HEK293 (cell line): ENCODE data around the gene NARS2.
A peak's percentile ranks its signal among the peaks of the same experiment; 100 is the strongest.

Experiments
- CTCF ChIA-PET: fragments of 350-600 bp; formaldehyde crosslinking; extraction: SDS; loops from one replicate; lab custom pipeline; 2021; ENCODE audit warnings: antibody characterized with exemption; lab: Yijun Ruan, JAX
- POLR2A ChIA-PET: fragments of 300-600 bp; formaldehyde crosslinking; extraction: SDS; loops from one replicate; lab custom pipeline; 2020; ENCODE audit warnings: antibody characterized with exemption, inconsistent platforms; lab: Yijun Ruan, JAX
- H3K27ac ChIP-seq: fragments of 200-500 bp; sonication (Bioruptor generic); 2 replicates; pipeline ENCODE4 v1.5.1; 2014; ENCODE audit warnings: low read depth, low read length, control low read depth, inconsistent platforms; ENCODE audit errors: extremely low read depth
- H3K36me3 ChIP-seq, 2 experiments: fragments of 200-500 bp in 1 of 2; sonication (Bioruptor generic) in 1 of 2; 1 replicate in 1 of 2; 2 replicates in 1 of 2; pipeline ENCODE4 v1.5.1; 2014 to 2017; ENCODE audit warnings: inconsistent platforms in 2 of 2, low read length in 2 of 2; ENCODE audit not compliant: control insufficient read depth in 2 of 2, insufficient read depth in 1 of 2
- H3K4me1 ChIP-seq: fragments of 200-500 bp; sonication (Bioruptor generic); 2 replicates; pipeline ENCODE4 v1.5.1; 2014; ENCODE audit warnings: mild to moderate bottlenecking, low read length, inconsistent platforms; ENCODE audit not compliant: control insufficient read depth, insufficient read depth
- H3K4me3 ChIP-seq: 2 replicates; pipeline ENCODE4 v1.5.1; 2011; ENCODE audit warnings: low read depth, mild to moderate bottlenecking, control low read depth, low read length, moderate library complexity
- H3K9me3 ChIP-seq: fragments of 200-500 bp; sonication (Bioruptor generic); 2 replicates; pipeline ENCODE4 v1.5.1; 2014; ENCODE audit warnings: low read depth, low read length, inconsistent platforms; ENCODE audit not compliant: control insufficient read depth, insufficient read depth
- FEZF1 ChIP-seq: fragments of 450-650 bp; formaldehyde crosslinking; IDR thresholded peaks from 2 replicates; pipeline ENCODE4 v1.5.1; 2016; ENCODE audit warnings: missing biosample characterization, missing genetic modification characterization
- IKZF3 ChIP-seq: fragments of 450-650 bp; IDR thresholded peaks from 2 replicates; pipeline ENCODE4 v1.5.0; 2018; ENCODE audit warnings: missing biosample characterization, mild to moderate bottlenecking, missing genetic modification characterization, moderate library complexity
- KLF10 ChIP-seq: fragments of 450-650 bp; IDR thresholded peaks from 2 replicates; pipeline ENCODE4 v1.5.1; 2018; ENCODE audit warnings: missing biosample characterization, mild to moderate bottlenecking, missing genetic modification characterization
- PRDM1 ChIP-seq: fragments of 450-650 bp; formaldehyde crosslinking; IDR thresholded peaks from 2 replicates; pipeline ENCODE4; 2016; ENCODE audit warnings: missing biosample characterization, missing genetic modification characterization
- SP7 ChIP-seq: fragments of 450-650 bp; formaldehyde crosslinking; IDR thresholded peaks from 2 replicates; pipeline ENCODE4 v1.5.1; 2016; ENCODE audit warnings: missing biosample characterization, missing genetic modification characterization
- YY2 ChIP-seq: fragments of 450-650 bp; formaldehyde crosslinking; IDR thresholded peaks from 2 replicates; pipeline ENCODE4 v1.5.1; 2016; ENCODE audit warnings: missing biosample characterization, missing genetic modification characterization
- ZBTB44 ChIP-seq: fragments of 450-650 bp; IDR thresholded peaks from 2 replicates; pipeline ENCODE4 v1.5.1; 2018; ENCODE audit warnings: missing biosample characterization, mild to moderate bottlenecking, missing genetic modification characterization
- ZFP69B ChIP-seq: fragments of 450-650 bp; formaldehyde crosslinking; IDR thresholded peaks from 2 replicates; pipeline ENCODE4 v1.5.1; 2016; ENCODE audit warnings: missing biosample characterization, missing genetic modification characterization
- ZNF10 ChIP-seq: fragments of 450-650 bp; formaldehyde crosslinking; IDR thresholded peaks from 2 replicates; pipeline ENCODE4 v1.5.1; 2017; ENCODE audit warnings: missing biosample characterization, missing genetic modification characterization
- ZNF138 ChIP-seq: fragments of 450-650 bp; formaldehyde crosslinking; IDR thresholded peaks from 2 replicates; pipeline ENCODE4 v1.5.1; 2016; ENCODE audit warnings: missing biosample characterization, missing genetic modification characterization, borderline replicate concordance
- ZNF140 ChIP-seq: fragments of 450-650 bp; formaldehyde crosslinking; IDR thresholded peaks from 2 replicates; pipeline ENCODE4 v1.5.1; 2016; ENCODE audit warnings: missing biosample characterization, missing genetic modification characterization
- ZNF174 ChIP-seq: fragments of 450-650 bp; formaldehyde crosslinking; IDR thresholded peaks from 2 replicates; pipeline ENCODE4 v1.5.0; 2017; ENCODE audit warnings: missing biosample characterization, mild to moderate bottlenecking, missing genetic modification characterization
- ZNF175 ChIP-seq: fragments of 450-650 bp; formaldehyde crosslinking; IDR thresholded peaks from 2 replicates; pipeline ENCODE4 v1.5.1; 2016; ENCODE audit warnings: missing biosample characterization, missing genetic modification characterization
- ZNF266 ChIP-seq: fragments of 450-650 bp; formaldehyde crosslinking; IDR thresholded peaks from 2 replicates; pipeline ENCODE4 v1.5.1; 2016; ENCODE audit warnings: missing biosample characterization, missing genetic modification characterization, low read depth
- ZNF274 ChIP-seq, 2 experiments: fragments of 200-500 bp in 1 of 2; fragments of 450-650 bp in 1 of 2; sonication (Bioruptor generic) in 1 of 2; formaldehyde crosslinking in 1 of 2; IDR thresholded peaks; 2 replicates each; pipeline versions ENCODE4 v1.5.1 to v1.6.1; 2014 to 2016; ENCODE audit warnings: borderline replicate concordance in 1 of 2, inconsistent platforms in 1 of 2, low read length in 1 of 2, missing biosample characterization in 1 of 2, missing genetic modification characterization in 1 of 2
- ZNF292 ChIP-seq: fragments of 450-650 bp; formaldehyde crosslinking; IDR thresholded peaks from 2 replicates; pipeline ENCODE4 v1.5.1; 2016; ENCODE audit warnings: low read depth, missing biosample characterization, missing genetic modification characterization, borderline replicate concordance
- ZNF354C ChIP-seq: fragments of 450-650 bp; formaldehyde crosslinking; IDR thresholded peaks from 2 replicates; pipeline ENCODE4 v1.5.1; 2016; ENCODE audit warnings: missing biosample characterization, missing genetic modification characterization, low read depth, borderline replicate concordance
- ZNF514 ChIP-seq: fragments of 450-650 bp; formaldehyde crosslinking; IDR thresholded peaks from 2 replicates; pipeline ENCODE4 v1.5.1; 2016; ENCODE audit warnings: missing biosample characterization, missing genetic modification characterization
- ZNF521 ChIP-seq: fragments of 450-650 bp; formaldehyde crosslinking; IDR thresholded peaks from 2 replicates; pipeline ENCODE4 v1.5.1; 2017; ENCODE audit warnings: missing biosample characterization, mild to moderate bottlenecking, missing genetic modification characterization
- ZNF600 ChIP-seq: fragments of 450-650 bp; formaldehyde crosslinking; IDR thresholded peaks from 2 replicates; pipeline ENCODE4 v1.5.1; 2016; ENCODE audit warnings: missing biosample characterization, missing genetic modification characterization
- ZNF654 ChIP-seq: fragments of 450-650 bp; formaldehyde crosslinking; IDR thresholded peaks from 2 replicates; pipeline ENCODE4 v1.5.1; 2016; ENCODE audit warnings: low read depth, missing biosample characterization, missing genetic modification characterization
- ZNF658 ChIP-seq: fragments of 450-650 bp; formaldehyde crosslinking; IDR thresholded peaks from 2 replicates; pipeline ENCODE4; 2016; ENCODE audit warnings: missing biosample characterization, missing genetic modification characterization
- ZNF747 ChIP-seq: fragments of 450-650 bp; formaldehyde crosslinking; IDR thresholded peaks from 2 replicates; pipeline ENCODE4 v1.5.1; 2016; ENCODE audit warnings: missing biosample characterization, missing genetic modification characterization
- ZNF76 ChIP-seq: fragments of 450-650 bp; formaldehyde crosslinking; IDR thresholded peaks from 2 replicates; pipeline ENCODE4; 2016; ENCODE audit warnings: low read depth, missing biosample characterization, missing genetic modification characterization, borderline replicate concordance
- ZNF791 ChIP-seq: fragments of 450-650 bp; formaldehyde crosslinking; IDR thresholded peaks from 2 replicates; pipeline ENCODE4 v1.5.1; 2016; ENCODE audit warnings: missing biosample characterization, missing genetic modification characterization
- TF ChIP-seq, protein P1 (sequence below): fragments of 450-650 bp; formaldehyde crosslinking; conservative IDR thresholded peaks from 2 replicates; pipeline ENCODE4 v1.5.1; 2016; ENCODE audit warnings: low read depth, missing biosample characterization, missing genetic modification characterization
- TF ChIP-seq, protein P2 (sequence below): fragments of 450-650 bp; formaldehyde crosslinking; IDR thresholded peaks from 2 replicates; pipeline ENCODE4 v1.5.1; 2016; ENCODE audit warnings: missing biosample characterization, missing genetic modification characterization
- TF ChIP-seq, protein P3 (sequence below): fragments of 450-650 bp; formaldehyde crosslinking; IDR thresholded peaks from 2 replicates; pipeline ENCODE4 v1.5.1; 2016; ENCODE audit warnings: missing biosample characterization, missing genetic modification characterization, low read depth
- TF ChIP-seq, protein P4 (sequence below): fragments of 450-650 bp; formaldehyde crosslinking; IDR thresholded peaks from 2 replicates; pipeline ENCODE4 v1.5.1; 2017; ENCODE audit warnings: missing biosample characterization, missing genetic modification characterization

The NARS2 gene

GRCh38 chr11:78420255-78420764, 154.4 kb downstream of the NARS2 start (continued):
- TF ChIP-seq ZNF354C (tag by site-specific recombination): no peak
- TF ChIP-seq ZNF654 (tag by site-specific recombination): peak; percentile 10; the same call in 1 of the 2 replicates
- no peak for TF ChIP-seq ZNF791
- 0 out of 2 replicates have a peak, but pooled peaks have one; percentile 12 for TF ChIP-seq IKZF3 (tag by site-specific recombination)
- TF ChIP-seq, protein P1, sequence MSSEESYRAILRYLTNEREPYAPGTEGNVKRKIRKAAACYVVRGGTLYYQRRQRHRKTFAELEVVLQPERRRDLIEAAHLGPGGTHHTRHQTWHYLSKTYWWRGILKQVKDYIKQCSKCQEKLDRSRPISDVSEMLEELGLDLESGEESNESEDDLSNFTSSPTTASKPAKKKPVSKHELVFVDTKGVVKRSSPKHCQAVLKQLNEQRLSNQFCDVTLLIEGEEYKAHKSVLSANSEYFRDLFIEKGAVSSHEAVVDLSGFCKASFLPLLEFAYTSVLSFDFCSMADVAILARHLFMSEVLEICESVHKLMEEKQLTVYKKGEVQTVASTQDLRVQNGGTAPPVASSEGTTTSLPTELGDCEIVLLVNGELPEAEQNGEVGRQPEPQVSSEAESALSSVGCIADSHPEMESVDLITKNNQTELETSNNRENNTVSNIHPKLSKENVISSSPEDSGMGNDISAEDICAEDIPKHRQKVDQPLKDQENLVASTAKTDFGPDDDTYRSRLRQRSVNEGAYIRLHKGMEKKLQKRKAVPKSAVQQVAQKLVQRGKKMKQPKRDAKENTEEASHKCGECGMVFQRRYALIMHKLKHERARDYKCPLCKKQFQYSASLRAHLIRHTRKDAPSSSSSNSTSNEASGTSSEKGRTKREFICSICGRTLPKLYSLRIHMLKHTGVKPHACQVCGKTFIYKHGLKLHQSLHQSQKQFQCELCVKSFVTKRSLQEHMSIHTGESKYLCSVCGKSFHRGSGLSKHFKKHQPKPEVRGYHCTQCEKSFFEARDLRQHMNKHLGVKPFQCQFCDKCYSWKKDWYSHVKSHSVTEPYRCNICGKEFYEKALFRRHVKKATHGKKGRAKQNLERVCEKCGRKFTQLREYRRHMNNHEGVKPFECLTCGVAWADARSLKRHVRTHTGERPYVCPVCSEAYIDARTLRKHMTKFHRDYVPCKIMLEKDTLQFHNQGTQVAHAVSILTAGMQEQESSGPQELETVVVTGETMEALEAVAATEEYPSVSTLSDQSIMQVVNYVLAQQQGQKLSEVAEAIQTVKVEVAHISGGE: peak; percentile 74
- no peak for TF ChIP-seq ZNF175 (tag by site-specific recombination)
- TF ChIP-seq ZNF658: no peak
- no peak for TF ChIP-seq ZNF521 (tag by site-specific recombination)
- no peak for TF ChIP-seq ZNF174 (tag by site-specific recombination)
- TF ChIP-seq, protein P2, sequence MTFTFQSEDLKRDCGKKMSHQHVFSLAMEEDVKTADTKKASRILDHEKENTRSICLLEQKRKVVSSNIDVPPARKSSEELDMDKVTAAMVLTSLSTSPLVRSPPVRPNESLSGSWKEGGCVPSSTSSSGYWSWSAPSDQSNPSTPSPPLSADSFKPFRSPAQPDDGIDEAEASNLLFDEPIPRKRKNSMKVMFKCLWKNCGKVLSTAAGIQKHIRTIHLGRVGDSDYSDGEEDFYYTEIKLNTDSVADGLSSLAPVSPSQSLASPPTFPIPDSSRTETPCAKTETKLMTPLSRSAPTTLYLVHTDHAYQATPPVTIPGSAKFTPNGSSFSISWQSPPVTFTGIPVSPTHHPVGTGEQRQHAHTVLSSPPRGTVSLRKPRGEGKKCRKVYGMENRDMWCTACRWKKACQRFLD (tag by site-specific recombination): no peak
- no peak for TF ChIP-seq YY2 (tag by site-specific recombination)
- TF ChIP-seq ZNF292 (tag by site-specific recombination): no peak
- TF ChIP-seq ZNF76 (tag by site-specific recombination): no peak
- no peak for TF ChIP-seq ZFP69B (tag by site-specific recombination)

DNA sequence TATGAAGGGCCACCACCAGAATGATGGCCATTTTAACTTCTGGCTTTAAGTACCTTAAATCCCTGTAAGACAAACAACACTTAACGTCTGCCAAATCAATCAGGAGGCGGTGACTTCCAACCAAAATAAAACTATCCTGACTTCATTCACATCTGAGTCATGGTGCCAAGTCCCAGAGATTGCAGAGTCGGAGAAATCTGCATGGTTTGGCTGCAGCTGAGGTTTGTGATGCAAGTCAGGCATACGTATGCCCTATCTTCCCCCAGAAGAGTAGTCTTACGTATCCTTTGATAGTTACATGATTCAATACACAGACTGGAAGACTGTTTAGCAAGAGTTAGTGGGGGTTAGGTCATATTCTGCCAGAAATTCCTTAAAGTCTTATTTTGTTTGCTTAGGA, 155.3 kb downstream of the NARS2 start:
- POLR2A ChIA-PET: no interaction called here
- no peaks in the 10 kb centered on the region; the same call in 1 of the 2 replicates for H3K4me1 ChIP-seq
- TF ChIP-seq ZBTB44 (tag by site-specific recombination) (peak; percentile 79), FEZF1 (tag by site-specific recombination) (peak; percentile 45; the same call in 1 of the 2 replicates), SP7 (tag by site-specific recombination) (peak; percentile 23; the same call in 1 of the 2 replicates), ZNF266 (no peak), ZNF274 (IDR thresholded peaks at IDR 0.05; ENCODE audit: low read length) (no peak), ZNF274 (tag by site-specific recombination; IDR thresholded peaks at IDR 0.05; ENCODE audit: borderline replicate concordance) (no peak), ZNF175 (tag by site-specific recombination) (no peak), ZNF10 (tag by site-specific recombination) (no peak), ZNF600 (tag by site-specific recombination) (peak; percentile 54; the same call in 1 of the 2 replicates), ZNF140 (tag by site-specific recombination) (no peak), ZNF747 (tag by site-specific recombination) (no peak), PRDM1 (tag by site-specific recombination) (no peak), KLF10 (tag by site-specific recombination) (0 out of 2 replicates have a peak, but pooled peaks have one; percentile 5), ZNF138 (no peak), ZNF514 (no peak), ZNF174 (tag by site-specific recombination) (no peak)
- TF ChIP-seq, protein P3, sequence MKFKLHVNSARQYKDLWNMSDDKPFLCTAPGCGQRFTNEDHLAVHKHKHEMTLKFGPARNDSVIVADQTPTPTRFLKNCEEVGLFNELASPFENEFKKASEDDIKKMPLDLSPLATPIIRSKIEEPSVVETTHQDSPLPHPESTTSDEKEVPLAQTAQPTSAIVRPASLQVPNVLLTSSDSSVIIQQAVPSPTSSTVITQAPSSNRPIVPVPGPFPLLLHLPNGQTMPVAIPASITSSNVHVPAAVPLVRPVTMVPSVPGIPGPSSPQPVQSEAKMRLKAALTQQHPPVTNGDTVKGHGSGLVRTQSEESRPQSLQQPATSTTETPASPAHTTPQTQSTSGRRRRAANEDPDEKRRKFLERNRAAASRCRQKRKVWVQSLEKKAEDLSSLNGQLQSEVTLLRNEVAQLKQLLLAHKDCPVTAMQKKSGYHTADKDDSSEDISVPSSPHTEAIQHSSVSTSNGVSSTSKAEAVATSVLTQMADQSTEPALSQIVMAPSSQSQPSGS (tag by site-specific recombination): no peak
- TF ChIP-seq, protein P4, sequence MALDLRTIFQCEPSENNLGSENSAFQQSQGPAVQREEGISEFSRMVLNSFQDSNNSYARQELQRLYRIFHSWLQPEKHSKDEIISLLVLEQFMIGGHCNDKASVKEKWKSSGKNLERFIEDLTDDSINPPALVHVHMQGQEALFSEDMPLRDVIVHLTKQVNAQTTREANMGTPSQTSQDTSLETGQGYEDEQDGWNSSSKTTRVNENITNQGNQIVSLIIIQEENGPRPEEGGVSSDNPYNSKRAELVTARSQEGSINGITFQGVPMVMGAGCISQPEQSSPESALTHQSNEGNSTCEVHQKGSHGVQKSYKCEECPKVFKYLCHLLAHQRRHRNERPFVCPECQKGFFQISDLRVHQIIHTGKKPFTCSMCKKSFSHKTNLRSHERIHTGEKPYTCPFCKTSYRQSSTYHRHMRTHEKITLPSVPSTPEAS (tag by site-specific recombination): no peak

More for the DNA sequence above, 155.3 kb downstream of the NARS2 start:
- Histone ChIP-seq H3K27ac (no peak overlapping the region), H3K36me3 (no peaks in the 10 kb centered on the region), H3K4me3 (no peak overlapping the region), H3K9me3 (no peaks in the 10 kb centered on the region)
- CTCF ChIA-PET: interaction anchor here (0.5 to 9.6 kb wide), 7 partner anchors 8 to 860 kb away, joined by 3 to 52 read pairs (median 4); no protein-coding TSS in a partner anchor
